HG02798 (cell line): ENCODE data around the gene NDUFS7.
A peak's percentile ranks its signal among the peaks of the same experiment; 100 is the strongest.

Source experiments
- ATAC-seq: cut with Tn5 transposase; IDR thresholded peaks from one replicate; pipeline ENCODE4 v1.9.1; 2021; ENCODE audit warnings: mild to moderate bottlenecking; ENCODE audit not compliant: unreplicated experiment, poor library complexity

The NDUFS7 gene

DNA sequence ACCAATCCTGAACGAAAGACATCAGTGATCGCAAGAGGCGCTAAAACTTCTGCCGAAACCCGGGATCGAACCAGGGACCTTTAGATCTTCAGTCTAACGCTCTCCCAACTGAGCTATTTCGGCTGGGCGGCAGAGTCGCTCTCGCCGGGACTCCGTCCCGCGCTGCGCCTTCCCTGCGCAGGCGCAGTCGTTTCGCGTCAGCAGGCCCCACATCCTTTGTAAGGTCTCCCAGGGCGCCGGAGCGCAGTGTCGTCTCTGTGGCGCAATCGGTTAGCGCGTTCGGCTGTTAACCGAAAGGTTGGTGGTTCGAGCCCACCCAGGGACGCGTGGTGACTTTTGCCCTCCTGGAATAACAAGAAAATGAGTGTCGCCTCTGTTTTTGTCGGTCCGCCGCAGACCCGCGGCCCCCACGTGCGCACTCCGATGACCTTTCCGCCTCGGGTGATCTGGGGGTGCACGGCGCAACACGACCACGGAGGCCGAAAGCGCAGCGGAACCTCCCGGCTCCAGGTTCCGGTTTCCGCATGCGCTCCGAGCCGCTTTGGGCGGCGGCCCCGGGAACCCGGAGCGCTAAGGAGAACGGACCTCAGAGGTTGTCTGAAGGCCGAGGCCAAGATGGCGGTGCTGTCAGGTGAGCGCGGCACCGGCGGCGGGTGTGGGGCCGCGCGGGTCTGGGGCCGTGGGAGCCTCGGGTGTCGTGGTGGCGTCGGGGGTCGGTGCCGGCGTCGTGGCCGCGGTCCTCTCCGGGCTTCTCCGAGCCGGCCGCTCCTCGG, at the start of gene NDUFS7:
TSS of gene NDUFS7 (plus strand) at position 596 of the 773 bp plus-strand sequence. CDS start at position 616, 20 bp downstream.
- ATAC-seq, result peak; percentile 82

GRCh38 chr19:1336079-1336684, 47.5 kb upstream of the NDUFS7 start:
- no peak for ATAC-seq

DNA sequence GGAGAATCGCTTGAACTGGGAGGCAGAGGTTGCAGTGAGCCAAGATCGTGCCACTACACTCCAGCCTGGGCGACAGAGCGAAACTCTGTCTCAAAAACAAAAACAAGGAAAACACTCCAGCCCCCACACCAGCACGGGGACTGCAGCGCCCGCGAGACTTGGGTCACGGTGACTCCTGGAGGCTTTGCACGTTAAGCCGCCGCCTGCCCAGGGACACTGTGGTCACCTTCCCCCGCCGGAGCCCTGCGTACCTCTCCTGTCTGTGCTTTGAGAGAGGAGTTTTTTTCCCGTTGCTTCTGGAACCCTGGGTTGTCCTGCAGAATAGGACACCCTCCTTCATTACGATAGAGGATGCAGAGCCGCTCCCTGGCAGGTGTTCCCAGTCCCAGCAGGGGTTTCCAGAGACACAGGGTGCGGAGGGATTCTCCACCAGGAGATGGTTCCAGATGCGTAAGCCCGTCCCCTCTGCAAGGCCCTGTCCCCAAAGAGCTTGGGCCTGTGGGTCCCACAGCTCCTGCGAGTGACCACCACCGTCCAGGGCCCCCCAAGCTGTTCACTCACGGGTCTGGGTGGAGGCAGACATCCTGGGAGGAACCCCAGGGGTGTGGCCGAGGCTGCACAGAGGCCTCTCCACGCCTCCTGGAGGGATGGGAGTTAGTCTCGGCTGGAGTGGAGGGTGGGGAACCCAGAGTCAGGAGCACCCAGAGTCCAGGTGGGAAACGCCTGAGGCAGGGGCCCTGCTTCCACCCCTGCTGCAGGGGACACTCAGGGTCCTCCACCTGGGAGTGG, 42.8 kb upstream of the NDUFS7 start:
- no peak for ATAC-seq

DNA sequence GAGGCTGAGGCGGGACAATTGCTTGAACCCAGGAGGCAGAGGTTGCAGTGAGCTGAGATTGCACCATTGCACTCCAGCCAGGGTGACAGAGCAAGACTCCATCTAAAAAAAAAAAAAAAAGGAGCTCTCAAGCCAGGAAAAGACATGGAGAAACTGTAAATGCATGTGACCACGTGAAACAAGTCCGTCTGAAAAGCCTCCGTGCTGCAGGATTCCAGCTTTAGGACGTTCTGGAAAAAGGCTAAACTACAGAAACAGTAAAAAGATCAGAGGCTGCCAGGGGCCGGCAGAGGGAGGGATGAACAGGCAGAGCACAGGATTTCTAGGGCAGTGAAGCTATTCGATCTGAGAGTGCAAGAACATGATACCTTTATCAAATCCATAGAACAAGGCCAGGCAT, 40.7 kb upstream of the NDUFS7 start:
- no peak for ATAC-seq

- no peak for ATAC-seq
These were observed 34.5 kb upstream of the NDUFS7 start for GRCh38 chr19:1349211-1349610.

GRCh38 chr19:1350867-1351266, 32.8 kb upstream of the NDUFS7 start:
- ATAC-seq, result no peak

GRCh38 chr19:1351381-1351851, 32.3 kb upstream of the NDUFS7 start:
- ATAC-seq, result no peak

- no peak for ATAC-seq
These were observed 30.6 kb upstream of the NDUFS7 start for GRCh38 chr19:1353144-1353543.

GRCh38 chr19:1354970-1355567, 28.6 kb upstream of the NDUFS7 start:
- no peak for ATAC-seq

- no peak for ATAC-seq
These were observed 27.9 kb upstream of the NDUFS7 start for GRCh38 chr19:1355568-1356507.

DNA sequence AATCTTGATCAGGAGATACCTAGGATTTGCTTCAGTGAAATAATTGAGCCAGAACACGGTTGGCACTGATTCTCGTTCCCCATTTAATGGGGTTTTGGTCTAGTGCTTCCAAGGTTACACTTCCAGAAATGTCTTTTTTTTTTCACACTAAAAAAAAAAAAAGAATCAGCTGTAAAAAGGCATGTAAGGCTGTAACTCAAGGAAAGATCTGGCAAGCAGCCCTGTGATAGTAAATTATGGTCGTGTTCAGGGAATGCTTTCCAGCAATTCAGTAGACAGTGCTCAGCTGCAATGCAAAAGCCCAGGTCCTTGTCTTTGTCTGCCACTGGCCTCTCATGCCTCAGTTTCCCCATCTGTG, 27.2 kb upstream of the NDUFS7 start:
- ATAC-seq, result no peak

- ATAC-seq, result no peak
These were observed 26.1 kb upstream of the NDUFS7 start for GRCh38 chr19:1357531-1358109.

- ATAC-seq, result no peak
These were observed 23.4 kb upstream of the NDUFS7 start for GRCh38 chr19:1360126-1360817.

- ATAC-seq, result no peak
These were observed 22.8 kb upstream of the NDUFS7 start for GRCh38 chr19:1360818-1361461.

DNA sequence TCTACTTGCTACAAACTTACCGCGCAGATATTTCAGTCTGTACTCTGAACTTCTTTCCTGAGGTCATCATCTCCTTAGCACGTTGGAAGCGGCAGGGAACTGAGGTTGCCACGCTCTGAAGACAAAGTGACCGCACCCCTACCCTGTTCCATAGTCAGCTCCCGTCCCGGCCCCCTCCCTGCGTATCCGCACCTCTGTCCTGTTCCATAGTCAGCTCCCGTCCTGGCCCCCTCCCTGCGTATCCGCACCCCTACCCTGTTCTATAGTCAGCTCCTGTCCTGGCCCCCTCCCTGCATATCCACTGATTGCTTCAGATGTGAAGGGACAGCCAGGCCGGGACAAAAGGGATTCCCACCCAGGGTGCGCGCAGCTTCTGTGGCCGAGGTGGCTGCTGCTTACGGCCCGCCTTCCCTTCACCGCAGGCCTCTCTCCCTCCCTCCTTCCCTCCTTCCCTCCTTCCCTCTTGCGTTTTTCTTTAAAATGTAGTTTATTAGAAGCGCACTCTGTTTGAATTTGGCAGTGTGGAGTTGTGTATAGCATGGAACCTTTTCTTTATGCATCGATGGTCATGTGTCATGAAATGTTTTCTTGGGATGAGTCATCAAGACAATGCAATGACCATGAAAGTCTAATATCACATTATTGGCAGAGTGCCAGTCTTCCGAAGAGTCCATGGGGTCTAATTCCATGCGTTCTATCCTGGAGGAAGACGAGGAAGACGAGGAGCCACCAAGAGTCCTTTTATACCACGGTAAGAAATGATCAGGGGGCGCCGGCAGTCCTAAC, 21.9 kb upstream of the NDUFS7 start:
- ATAC-seq, result no peak

- ATAC-seq, result no peak
These were observed 21.1 kb upstream of the NDUFS7 start for GRCh38 chr19:1362387-1363257.

GRCh38 chr19:1363599-1363998, 20.1 kb upstream of the NDUFS7 start:
- ATAC-seq, result no peak
